RWPE2 (cell line): ENCODE results near the gene XPNPEP1.
A peak's percentile ranks its signal among the peaks of the same experiment; 100 is the strongest.

Source experiments
- ATAC-seq: fragments of 200-7000 bp; cut with Tn5 transposase; 3 replicates; pipeline ENCODE4 v1.9.1; 2021; ENCODE audit warnings: low read depth
- DNase-seq: peaks from one replicate; pipeline ENCODE4 v3.0.0-alpha.2; 2020; ENCODE audit warnings: low spot score
- H3K27ac ChIP-seq: fragments of 450-650 bp; 2 replicates; pipeline ENCODE4 v1.5.1; 2017; ENCODE audit warnings: mild to moderate bottlenecking; ENCODE audit not compliant: poor library complexity, severe bottlenecking
- H3K27me3 ChIP-seq: fragments of 250-450 bp; sonication (Bioruptor Pico); 2 replicates; pipeline ENCODE4 v1.5.1; 2021; ENCODE audit warnings: mild to moderate bottlenecking, moderate library complexity; ENCODE audit not compliant: insufficient read depth, poor library complexity, severe bottlenecking
- H3K36me3 ChIP-seq: fragments of 250-450 bp; sonication (Bioruptor Pico); 2 replicates; pipeline ENCODE4 v1.5.1; 2020; ENCODE audit warnings: low read depth, mild to moderate bottlenecking, moderate library complexity
- H3K4me1 ChIP-seq: fragments of 250-450 bp; sonication (Bioruptor Pico); 2 replicates; pipeline ENCODE4 v1.5.1; 2021; ENCODE audit warnings: mild to moderate bottlenecking, moderate library complexity; ENCODE audit not compliant: insufficient read depth, poor library complexity, severe bottlenecking
- H3K4me3 ChIP-seq: fragments of 250-450 bp; sonication (Bioruptor Pico); 2 replicates; pipeline ENCODE4 v1.5.1; 2021; ENCODE audit warnings: mild to moderate bottlenecking, moderate library complexity; ENCODE audit not compliant: severe bottlenecking
- H3K9me3 ChIP-seq: fragments of 250-450 bp; sonication (Bioruptor Pico); 2 replicates; pipeline ENCODE4 v1.5.1; 2021; ENCODE audit warnings: mild to moderate bottlenecking, moderate library complexity; ENCODE audit not compliant: severe bottlenecking
- CTCF ChIP-seq: fragments of 450-650 bp; IDR thresholded peaks from one replicate; pipeline ENCODE4 v1.5.1; 2017; ENCODE audit warnings: mild to moderate bottlenecking, moderate library complexity; ENCODE audit not compliant: poor library complexity, severe bottlenecking

Gene XPNPEP1

GRCh38 chr10:109852475-109853037 lies 70.8 kb downstream of the XPNPEP1 start:
- Histone ChIP-seq H3K27ac (no peak overlapping the region), H3K9me3 (no peaks in the 10 kb centered on the region), H3K4me1 (no peaks in the 10 kb centered on the region), H3K4me3 (no peak overlapping the region), H3K36me3 (no peaks in the 10 kb centered on the region), H3K27me3 (no peaks in the 10 kb centered on the region)
- DNase-seq (peak; percentile 63), ATAC-seq (peak; percentile 88)
- peak; percentile 90 for TF ChIP-seq CTCF

GRCh38 chr10:109851616-109852474 lies 71.5 kb downstream of the XPNPEP1 start:
- Histone ChIP-seq H3K36me3 (no peaks in the 10 kb centered on the region), H3K4me1 (no peaks in the 10 kb centered on the region), H3K4me3 (no peak overlapping the region), H3K27ac (no peak overlapping the region), H3K27me3 (no peaks in the 10 kb centered on the region), H3K9me3 (no peaks in the 10 kb centered on the region)
- ATAC-seq (no peak), DNase-seq (no peak)
- no peak for TF ChIP-seq CTCF

GRCh38 chr10:109846832-109847231 lies 76.5 kb downstream of the XPNPEP1 start:
- Histone ChIP-seq H3K27me3 (peaks cover 4% of the 10 kb centered on the region), H3K4me1 (no peaks in the 10 kb centered on the region), H3K27ac (no peak overlapping the region), H3K36me3 (no peaks in the 10 kb centered on the region), H3K9me3 (no peaks in the 10 kb centered on the region), H3K4me3 (no peak overlapping the region)
- no peak for TF ChIP-seq CTCF
- DNase-seq = no peak
- no peak for ATAC-seq

- DNase-seq (no peak), ATAC-seq (no peak)
- H3K4me3 ChIP-seq = no peak overlapping the region
- no peak for TF ChIP-seq CTCF
- H3K36me3 ChIP-seq = no peaks in the 10 kb centered on the region
- H3K27ac ChIP-seq = no peak overlapping the region
- H3K27me3 ChIP-seq = peaks cover 4% of the 10 kb centered on the region
- H3K9me3 ChIP-seq = no peaks in the 10 kb centered on the region
- H3K4me1 ChIP-seq = no peaks in the 10 kb centered on the region
Observed at GRCh38 chr10:109845308-109845707, 78.0 kb downstream of the XPNPEP1 start.

GRCh38 chr10:109838592-109839244 lies 84.6 kb downstream of the XPNPEP1 start:
- H3K9me3 ChIP-seq = no peaks in the 10 kb centered on the region
- no peak for ATAC-seq
- H3K36me3 ChIP-seq = no peaks in the 10 kb centered on the region
- no peak overlapping the region for H3K27ac ChIP-seq
- no peak for DNase-seq
- H3K4me1 ChIP-seq = no peaks in the 10 kb centered on the region
- no peak overlapping the region for H3K4me3 ChIP-seq
- H3K27me3 ChIP-seq = no peaks in the 10 kb centered on the region
- TF ChIP-seq CTCF = no peak
